WTC11 (cell line): ENCODE measurements around the gene BNC2.

Experiments
- CTCF ChIP-seq: fragments of 200-600 bp; IDR thresholded peaks from 2 replicates; pipeline ENCODE4 v1.8.0; 2022; ENCODE audit warnings: antibody characterized with exemption
- HMGXB4 ChIP-seq: sonication (generic); formaldehyde crosslinking; IDR thresholded peaks from 2 replicates; pipeline ENCODE4 v1.8.1; 2023; ENCODE audit warnings: mild to moderate bottlenecking, moderate library complexity, missing genetic modification reagents
- NR3C1 ChIP-seq: sonication (generic); formaldehyde crosslinking; conservative IDR thresholded peaks from 2 replicates; pipeline ENCODE4 v1.8.1; 2023; ENCODE audit warnings: low read depth, mild to moderate bottlenecking, missing genetic modification reagents
- SMAD4 ChIP-seq: sonication (generic); formaldehyde crosslinking; IDR thresholded peaks from 2 replicates; pipeline ENCODE4 v1.8.0; 2022; ENCODE audit warnings: mild to moderate bottlenecking, missing genetic modification reagents
- SOX15 ChIP-seq: fragments of 250-450 bp; sonication (Bioruptor Pico); IDR thresholded peaks from 2 replicates; pipeline ENCODE4 v1.9.0; 2021; ENCODE audit warnings: mild to moderate bottlenecking
- USF1 ChIP-seq: sonication (generic); formaldehyde crosslinking; IDR thresholded peaks from 2 replicates; pipeline ENCODE4 v1.8.0; 2022; ENCODE audit warnings: mild to moderate bottlenecking, missing genetic modification reagents
- TF ChIP-seq, protein P1 (sequence below): sonication (generic); formaldehyde crosslinking; conservative IDR thresholded peaks from 2 replicates; pipeline ENCODE4 v1.8.1; 2022; ENCODE audit warnings: mild to moderate bottlenecking, missing genetic modification reagents
- TF ChIP-seq, protein P2 (sequence below): sonication (generic); formaldehyde crosslinking; IDR thresholded peaks from 2 replicates; pipeline ENCODE4 v1.8.0; 2023; ENCODE audit warnings: missing genetic modification reagents

GRCh38 chr9:16360247-16360646 lies 510.2 kb downstream of the BNC2 start:
- no peak for TF ChIP-seq CTCF
- no peak for TF ChIP-seq SMAD4
- TF ChIP-seq USF1, result no peak
- no peak for TF ChIP-seq HMGXB4 (CRISPR knock-in tag)
- TF ChIP-seq, protein P1, sequence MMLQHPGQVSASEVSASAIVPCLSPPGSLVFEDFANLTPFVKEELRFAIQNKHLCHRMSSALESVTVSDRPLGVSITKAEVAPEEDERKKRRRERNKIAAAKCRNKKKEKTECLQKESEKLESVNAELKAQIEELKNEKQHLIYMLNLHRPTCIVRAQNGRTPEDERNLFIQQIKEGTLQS (CRISPR knock-in tag), result no peak
- TF ChIP-seq, protein P2, sequence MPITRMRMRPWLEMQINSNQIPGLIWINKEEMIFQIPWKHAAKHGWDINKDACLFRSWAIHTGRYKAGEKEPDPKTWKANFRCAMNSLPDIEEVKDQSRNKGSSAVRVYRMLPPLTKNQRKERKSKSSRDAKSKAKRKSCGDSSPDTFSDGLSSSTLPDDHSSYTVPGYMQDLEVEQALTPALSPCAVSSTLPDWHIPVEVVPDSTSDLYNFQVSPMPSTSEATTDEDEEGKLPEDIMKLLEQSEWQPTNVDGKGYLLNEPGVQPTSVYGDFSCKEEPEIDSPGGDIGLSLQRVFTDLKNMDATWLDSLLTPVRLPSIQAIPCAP (CRISPR knock-in tag), result no peak
- no peak for TF ChIP-seq SOX15 (CRISPR knock-in tag)
- TF ChIP-seq NR3C1 (CRISPR knock-in tag), result no peak
